Kidney (tissue), 14 donors: Measurements from ENCODE around the gene C16orf74. TPM values are rescaled to one million over a fixed set of nuclear protein-coding genes. Genes with fewer than 3 reads are reported as not detected.

Experiments used
- DNase-seq, 5 donors: peaks; one replicate each; pipeline ENCODE4 v3.0.0-alpha.2; 2013 to 2020
- FAIRE-seq: peaks from 2 replicates; lab custom pipeline; 2012; peaks lifted over from hg19 to GRCh38; lab: Jason Lieb, UNC
- H3K27ac ChIP-seq, 2 donors: one replicate each; pipeline ENCODE4 v1.7.0; 2013; ENCODE audit warnings: low read depth in 2 of 2, low read length in 2 of 2, inconsistent platforms in 1 of 2
- H3K27me3 ChIP-seq: one replicate; pipeline ENCODE4 v1.7.1; 2013; ENCODE audit warnings: low read length, inconsistent platforms; ENCODE audit not compliant: control insufficient read depth, insufficient read depth
- H3K36me3 ChIP-seq, 3 donors: one replicate each; pipeline versions ENCODE4 v1.7.0 to v1.7.1; 2013; ENCODE audit warnings: low read length in 3 of 3, control low read depth in 1 of 3, inconsistent platforms in 1 of 3; ENCODE audit not compliant: insufficient read depth in 3 of 3, control insufficient read depth in 2 of 3
- H3K4me1 ChIP-seq, 3 donors: one replicate each; pipeline versions ENCODE4 v1.7.0 to v1.7.1; 2013; ENCODE audit warnings: low read length in 3 of 3, inconsistent platforms in 1 of 3, low read depth in 1 of 3; ENCODE audit not compliant: control insufficient read depth in 2 of 3, insufficient read depth in 2 of 3
- H3K4me3 ChIP-seq, 3 donors: one replicate each; pipeline versions ENCODE4 v1.7.0 to v1.8.1; 2013; ENCODE audit warnings: low read length in 3 of 3, control low read depth in 1 of 3, inconsistent platforms in 1 of 3
- H3K9ac ChIP-seq, 3 donors: one replicate each; pipeline versions ENCODE4 v1.7.0 to v1.7.1; 2013; ENCODE audit warnings: low read length in 3 of 3, control low read depth in 1 of 3, inconsistent platforms in 1 of 3
- H3K9me3 ChIP-seq, 3 donors: one replicate each; pipeline versions ENCODE4 v1.7.0 to v1.7.1; 2013; ENCODE audit warnings: low read length in 3 of 3, control low read depth in 1 of 3, inconsistent platforms in 1 of 3; ENCODE audit not compliant: control insufficient read depth in 2 of 3, insufficient read depth in 1 of 3
- intact Hi-C: fragments of 100-400 bp; cut with DNase I; formaldehyde crosslinking; loops from one replicate; pipeline ENCODE4 v1.11.1; 2022
- polyA plus RNA-seq: library from polyadenylated mRNA; stranded (reverse); fragments of 350-450 nt; fragmentation: Illumina TruSeq; extraction: RNeasy Lipid Tissue Mini Kit (QIAGEN cat#74804); gene quantifications from one replicate; pipeline ENCODE4 v1.2.3, GENCODE V29; 2014; ENCODE audit warnings: low read depth, low replicate concordance; ENCODE audit not compliant: insufficient read depth
- total RNA-seq: library from RNA; stranded (reverse); fragmentation: NEBNext Ultra II Directional; extraction: Animal tissue kit (Norgen Biotek cat#: 25700); gene quantifications from one replicate; pipeline ENCODE4 v1.2.1, GENCODE V29; 2021
- TF ChIP-seq, protein P1 (sequence below): IDR thresholded peaks from 3 replicates; pipeline ENCODE4 v1.5.1; 2012; ENCODE audit warnings: mild to moderate bottlenecking, moderate library complexity, borderline replicate concordance; ENCODE audit not compliant: insufficient read depth; ENCODE audit errors: extremely low read depth
- donor health status: control.
- donor health status: control.
- donor health status: control.
- donor health status: control.
- donor health status: control.
- donor health status: DM: yes; HTN: yes; CAD: no.
- donor health status: Normal renal cell carcinoma (clear cell type).

The C16orf74 gene
- total and polyA plus RNA-seq, 2 donors from 2014 or later = 3.5 to 4.6 TPM

DNA sequence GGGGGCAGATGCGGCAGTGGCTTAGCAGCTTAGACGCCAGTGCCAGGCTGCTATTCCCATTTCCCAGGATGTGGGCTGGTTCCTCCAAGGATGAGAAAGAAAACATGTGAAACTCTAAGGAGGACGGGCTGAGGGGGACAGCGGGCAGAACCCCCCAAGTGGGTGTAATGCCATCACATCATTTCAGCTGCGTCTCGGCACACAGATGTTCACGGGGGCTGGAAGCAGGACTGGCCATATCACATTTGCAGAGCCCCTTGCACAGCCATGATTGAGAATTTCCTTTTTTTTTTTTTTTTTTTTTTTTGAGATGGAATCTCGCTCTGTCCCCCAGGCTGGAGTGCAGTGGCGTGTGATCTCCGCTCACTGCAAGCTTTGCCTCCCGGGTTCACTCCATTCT lies 46.9 kb downstream of the C16orf74 start:
- Histone ChIP-seq H3K9ac (no peak overlapping the region), H3K27ac (no peak overlapping the region), H3K36me3 (no peaks in the 10 kb centered on the region), H3K4me1 (no peaks in the 10 kb centered on the region), H3K27me3 (no peaks in the 10 kb centered on the region), H3K9me3 (peaks cover 0 to 1% (median 0%) of the 10 kb centered on the region in 3 donors), H3K4me3 (no peak overlapping the region)
- TF ChIP-seq, protein P1, sequence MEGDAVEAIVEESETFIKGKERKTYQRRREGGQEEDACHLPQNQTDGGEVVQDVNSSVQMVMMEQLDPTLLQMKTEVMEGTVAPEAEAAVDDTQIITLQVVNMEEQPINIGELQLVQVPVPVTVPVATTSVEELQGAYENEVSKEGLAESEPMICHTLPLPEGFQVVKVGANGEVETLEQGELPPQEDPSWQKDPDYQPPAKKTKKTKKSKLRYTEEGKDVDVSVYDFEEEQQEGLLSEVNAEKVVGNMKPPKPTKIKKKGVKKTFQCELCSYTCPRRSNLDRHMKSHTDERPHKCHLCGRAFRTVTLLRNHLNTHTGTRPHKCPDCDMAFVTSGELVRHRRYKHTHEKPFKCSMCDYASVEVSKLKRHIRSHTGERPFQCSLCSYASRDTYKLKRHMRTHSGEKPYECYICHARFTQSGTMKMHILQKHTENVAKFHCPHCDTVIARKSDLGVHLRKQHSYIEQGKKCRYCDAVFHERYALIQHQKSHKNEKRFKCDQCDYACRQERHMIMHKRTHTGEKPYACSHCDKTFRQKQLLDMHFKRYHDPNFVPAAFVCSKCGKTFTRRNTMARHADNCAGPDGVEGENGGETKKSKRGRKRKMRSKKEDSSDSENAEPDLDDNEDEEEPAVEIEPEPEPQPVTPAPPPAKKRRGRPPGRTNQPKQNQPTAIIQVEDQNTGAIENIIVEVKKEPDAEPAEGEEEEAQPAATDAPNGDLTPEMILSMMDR = no peak
- DNase-seq (no peak), FAIRE-seq (no peak)
- intact Hi-C loops = no loop called here

DNA sequence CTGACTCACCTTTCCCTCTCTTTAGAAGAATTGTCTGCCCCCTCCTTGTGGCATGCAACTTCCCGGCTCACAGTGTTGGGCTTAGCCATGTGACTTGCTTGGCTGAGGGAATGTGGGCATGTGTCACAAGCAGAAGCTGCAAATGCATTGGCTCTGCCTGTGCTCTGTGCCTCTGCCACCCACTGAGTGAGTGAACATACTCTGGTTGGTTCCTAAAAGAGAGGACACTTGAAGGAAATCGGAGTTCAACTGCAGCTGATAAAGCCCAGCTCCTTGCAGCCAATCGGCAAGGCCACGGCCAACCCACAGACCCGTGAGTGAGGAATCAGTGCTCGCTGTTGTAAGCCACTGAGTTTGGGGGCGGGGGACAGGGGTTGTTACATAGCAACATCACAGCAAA lies 51.3 kb downstream of the C16orf74 start:
- H3K27me3 ChIP-seq = no peaks in the 10 kb centered on the region
- H3K9ac ChIP-seq = no peak overlapping the region
- no peak overlapping the region for H3K4me3 ChIP-seq
- intact Hi-C loops = no loop called here
- H3K9me3 ChIP-seq = no peaks in the 10 kb centered on the region
- FAIRE-seq (no peak), DNase-seq (no peak)
- TF ChIP-seq, protein P1 = no peak
- H3K36me3 ChIP-seq = no peaks in the 10 kb centered on the region
- H3K4me1 ChIP-seq = no peaks in the 10 kb centered on the region
- no peak overlapping the region for H3K27ac ChIP-seq

DNA sequence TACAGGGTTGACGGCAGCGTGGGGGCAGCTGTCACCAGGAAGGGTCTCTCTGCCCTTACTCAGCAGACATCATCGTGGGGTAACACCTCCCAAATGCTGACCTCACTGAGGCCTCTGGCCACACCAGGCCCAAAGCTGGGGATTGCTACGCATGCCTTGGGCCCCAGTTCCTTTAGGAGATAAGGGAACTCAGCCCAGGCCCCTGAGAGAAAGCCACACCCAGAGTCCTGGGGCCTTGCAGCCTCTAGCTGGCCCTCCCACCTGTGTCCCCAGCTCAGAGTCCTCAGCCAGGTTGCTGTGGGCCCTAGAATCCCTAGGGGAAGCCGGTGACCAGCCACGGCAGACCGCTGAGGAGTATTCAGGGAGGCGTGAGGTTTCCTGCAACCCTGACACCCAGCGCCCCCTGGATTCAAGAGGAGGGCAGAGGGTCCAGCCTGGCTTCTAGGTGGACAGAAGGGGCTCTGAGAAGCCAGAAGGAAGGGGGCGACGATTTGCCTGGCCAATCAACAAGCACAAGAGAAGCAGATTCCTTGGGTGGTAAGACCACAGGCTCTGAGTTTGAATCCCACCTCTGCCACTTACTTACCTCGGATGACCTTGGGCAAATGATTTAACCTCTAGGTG lies 51.8 kb downstream of the C16orf74 start:
- no peak for DNase-seq
- H3K27me3 ChIP-seq = no peaks in the 10 kb centered on the region
- TF ChIP-seq, protein P1 = no peak
- H3K36me3 ChIP-seq = no peaks in the 10 kb centered on the region
- no peaks in the 10 kb centered on the region for H3K9me3 ChIP-seq
- no peak overlapping the region for H3K9ac ChIP-seq
- no peak for FAIRE-seq
- no peaks in the 10 kb centered on the region for H3K4me1 ChIP-seq
- no peak overlapping the region for H3K4me3 ChIP-seq
- no peak overlapping the region for H3K27ac ChIP-seq
- intact Hi-C loops = no loop called here

DNA sequence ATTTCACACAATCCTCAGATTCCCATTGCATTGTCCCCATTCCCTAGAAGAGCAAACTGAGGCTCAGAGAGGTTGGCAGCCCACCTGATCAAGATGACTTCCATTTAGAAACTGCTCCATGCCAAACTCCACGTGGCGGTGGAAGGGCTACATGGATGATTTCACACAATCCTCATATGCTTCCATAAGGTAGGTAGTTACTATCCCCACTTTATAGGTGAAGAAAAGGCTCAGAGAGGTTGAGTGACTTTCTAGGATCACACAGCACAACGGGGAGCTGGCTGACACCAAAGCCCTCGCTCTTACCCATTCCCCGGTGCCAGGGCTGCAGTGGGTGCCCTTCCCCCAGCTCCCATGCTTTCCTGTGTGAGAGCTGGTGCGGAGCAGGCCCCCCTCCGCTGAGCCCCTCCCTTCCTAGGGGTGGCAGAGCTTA lies 52.4 kb downstream of the C16orf74 start:
- Histone ChIP-seq H3K27me3 (no peaks in the 10 kb centered on the region), H3K9ac (no peak overlapping the region), H3K4me3 (no peak overlapping the region), H3K27ac (no peak overlapping the region), H3K4me1 (no peaks in the 10 kb centered on the region), H3K36me3 (no peaks in the 10 kb centered on the region), H3K9me3 (no peaks in the 10 kb centered on the region)
- FAIRE-seq (no peak), DNase-seq (no peak)
- intact Hi-C loops = no loop called here
- TF ChIP-seq, protein P1 = no peak
